Stimulated activated CD8-positive, alpha-beta memory T cell treated with anti-CD3 and anti-CD28 coated beads, Interleukin-15, amount 100 ng/mL, for 24 hours (primary cell): ENCODE results near the gene SARM1.
"Not testable (repeated sequence)": the region's sequence is repeated elsewhere in the genome, so short reads cannot be mapped to it uniquely, and the experiment has no call there.

Experiments used
- DNase-seq: peaks from one replicate; pipeline ENCODE4 v3.0.0-alpha.2; 2020; ENCODE audit warnings: low read depth

The SARM1 gene

DNA sequence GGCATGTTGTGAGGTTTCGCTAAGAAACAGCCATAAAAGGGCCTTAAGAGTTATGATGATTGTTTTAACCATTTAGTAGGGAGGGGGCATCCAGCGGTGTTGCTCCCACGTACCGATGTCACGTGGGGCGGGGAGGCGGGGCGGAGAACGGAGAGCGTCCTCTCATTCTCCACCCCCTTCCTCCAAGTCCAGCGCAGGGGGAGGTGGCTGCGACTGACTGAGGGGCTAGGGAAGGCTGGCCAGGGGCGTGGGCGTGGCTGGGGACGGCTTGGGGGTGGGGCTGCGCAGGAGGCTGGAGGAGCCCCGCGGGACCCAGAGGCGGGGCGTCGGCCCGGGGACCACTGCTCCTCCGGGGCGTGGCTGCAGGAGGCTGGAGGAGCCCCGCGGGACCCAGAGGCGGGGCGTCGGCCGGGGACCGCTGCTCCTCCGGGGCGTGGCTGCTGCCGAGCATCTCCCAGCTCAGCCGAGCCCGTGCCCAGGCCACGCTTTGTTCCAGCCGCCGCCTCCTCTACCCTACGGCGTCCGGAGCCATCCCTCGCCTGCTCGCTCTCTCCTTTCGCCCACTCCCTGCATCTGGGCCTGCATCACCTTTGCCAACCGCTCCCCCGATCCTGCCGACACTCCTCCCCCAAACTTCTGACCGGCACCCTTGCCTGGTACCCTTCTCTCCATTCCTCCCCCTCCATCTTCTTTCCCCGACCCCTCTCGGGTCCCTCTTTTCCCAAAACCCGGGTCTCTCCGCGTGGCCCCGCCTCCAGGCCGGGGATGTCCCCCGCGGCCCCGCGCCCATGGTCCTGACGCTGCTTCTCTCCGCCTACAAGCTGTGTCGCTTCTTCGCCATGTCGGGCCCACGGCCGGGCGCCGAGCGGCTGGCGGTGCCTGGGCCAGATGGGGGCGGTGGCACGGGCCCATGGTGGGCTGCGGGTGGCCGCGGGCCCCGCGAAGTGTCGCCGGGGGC, at the start of gene SARM1:
Gene SARM1, plus strand, starts transcription at position 450 of the 958 bp plus-strand sequence. Its CDS starts 339 bp downstream, at position 789.
- DNase-seq = peak; percentile 60

DNA sequence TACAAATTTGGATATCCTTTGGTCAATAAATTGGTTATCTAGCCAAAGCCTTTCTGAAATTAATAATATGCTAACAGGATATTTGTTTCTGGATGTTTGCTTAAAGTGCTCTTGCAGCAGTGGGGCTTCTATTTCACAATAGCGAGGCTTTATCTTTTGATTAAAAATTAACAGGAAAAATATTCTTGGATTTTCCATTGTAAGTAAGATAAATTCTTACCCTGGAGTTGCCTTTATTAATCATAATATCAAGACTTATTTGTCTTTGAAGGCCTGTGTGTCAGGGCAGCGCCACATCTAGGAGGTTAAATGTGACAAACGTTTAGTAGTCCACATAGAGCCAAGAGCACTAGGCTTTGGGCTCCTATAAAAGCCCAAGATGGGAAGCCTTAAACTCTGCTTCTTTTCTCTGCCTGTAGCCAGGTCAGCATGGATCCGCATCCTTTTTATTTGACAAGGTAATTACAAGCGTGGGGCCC, 47.2 kb upstream of the SARM1 start:
- no peak for DNase-seq

DNA sequence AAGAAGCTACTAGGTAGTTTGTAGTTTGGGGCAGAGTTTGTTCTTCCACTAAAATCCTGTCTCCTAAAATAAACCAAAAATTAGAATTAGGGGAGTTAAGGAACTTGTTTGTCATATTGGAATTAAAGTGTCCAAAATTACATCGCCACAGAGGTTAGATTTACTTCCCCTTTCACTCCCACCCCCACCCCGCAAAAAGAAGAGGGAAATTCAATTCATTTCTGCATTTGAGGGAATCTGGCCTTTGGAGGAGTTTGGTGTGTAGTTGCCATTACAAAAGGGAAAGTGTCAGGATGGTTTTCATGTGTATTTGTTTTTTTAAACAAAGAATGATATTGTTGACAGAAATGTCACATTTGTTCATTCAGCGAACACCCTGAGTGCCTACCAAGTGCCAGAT, 46.7 kb upstream of the SARM1 start:
- no peak for DNase-seq

DNA sequence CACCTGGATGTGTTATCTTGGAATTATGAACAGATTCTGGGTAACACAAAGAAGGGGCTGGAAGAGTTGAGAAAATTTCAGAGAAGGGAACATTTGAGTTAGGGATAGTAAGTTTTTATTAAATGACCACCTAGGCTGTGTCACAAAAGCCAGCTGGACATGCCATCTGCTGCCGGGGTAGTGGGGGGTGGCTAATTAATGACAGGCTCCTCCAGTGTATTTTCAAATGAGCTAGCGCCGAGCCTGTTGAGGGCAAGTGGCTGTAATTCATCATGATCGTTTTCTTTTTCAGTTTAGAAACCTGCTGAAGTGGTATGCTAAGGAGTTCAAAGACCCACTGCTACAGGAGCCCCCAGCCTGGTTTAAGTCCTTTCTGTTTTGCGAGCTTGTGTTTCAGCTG, 46.3 kb upstream of the SARM1 start:
- no peak for DNase-seq

DNA sequence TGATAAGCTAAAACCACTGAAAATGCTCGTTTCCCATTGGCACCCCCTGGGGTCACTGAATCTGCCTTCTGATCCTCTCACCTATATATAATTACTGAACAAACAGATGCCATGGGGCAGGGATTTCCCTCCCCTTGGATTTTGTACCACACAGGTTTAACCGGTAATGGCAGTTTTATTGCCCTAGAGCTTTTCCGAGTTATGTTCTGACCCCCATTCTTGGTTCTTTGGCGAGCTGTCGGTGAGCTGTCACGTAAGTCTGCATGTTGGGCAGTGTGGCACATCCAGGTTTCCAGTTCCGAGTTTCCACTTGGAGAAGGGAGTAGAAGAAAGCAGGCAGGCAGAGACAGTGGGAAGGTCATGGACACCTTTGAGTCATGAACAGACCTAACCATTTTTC, 45.4 kb upstream of the SARM1 start:
- no peak for DNase-seq

DNA sequence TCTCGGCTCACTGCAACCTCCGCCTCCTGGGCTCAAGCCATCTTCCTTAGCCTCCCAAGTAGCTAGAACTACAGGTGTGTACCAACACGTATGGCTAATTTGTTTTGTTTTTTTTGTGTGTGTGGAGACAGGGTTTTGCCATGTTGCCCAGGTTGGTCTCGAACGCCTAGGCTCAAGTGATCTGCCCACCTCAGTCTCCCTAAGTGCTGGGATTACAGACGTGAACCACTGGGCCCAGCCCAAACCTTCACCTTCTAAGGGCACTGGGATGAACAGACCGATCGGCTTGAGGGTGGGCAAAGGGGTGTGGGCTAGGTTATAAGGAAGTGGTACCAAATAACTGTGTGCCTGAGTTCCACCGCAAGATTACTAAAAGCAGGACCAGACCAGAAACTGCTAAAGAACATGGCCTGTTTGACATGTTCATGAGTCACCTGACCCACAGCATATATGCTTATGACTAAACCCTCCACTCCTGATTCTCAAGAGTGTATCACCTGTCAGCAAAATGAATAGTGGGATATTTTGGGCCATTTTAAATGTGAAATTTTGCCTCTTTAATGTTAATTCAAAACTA, 44.4 kb upstream of the SARM1 start:
- DNase-seq = no peak

DNA sequence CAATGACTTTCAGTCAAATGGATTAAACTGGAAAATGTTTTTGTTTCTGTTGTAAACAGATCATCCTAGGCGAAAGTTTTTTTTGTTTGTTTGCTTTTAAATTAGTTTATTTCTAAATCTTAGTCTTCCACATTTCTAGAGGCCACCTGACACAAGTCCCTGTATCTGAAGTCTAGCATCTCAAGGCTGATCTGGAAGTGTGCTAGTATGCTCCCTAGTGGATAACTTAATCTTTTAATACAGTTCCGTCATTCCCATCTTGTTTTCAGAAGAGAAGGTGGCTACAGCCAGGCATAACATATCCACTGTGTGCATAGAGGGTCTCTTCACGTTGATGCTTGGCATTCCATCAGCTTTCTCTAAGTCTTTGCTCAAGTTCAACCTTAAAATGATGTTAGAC, 43.8 kb upstream of the SARM1 start:
- DNase-seq = no peak

DNA sequence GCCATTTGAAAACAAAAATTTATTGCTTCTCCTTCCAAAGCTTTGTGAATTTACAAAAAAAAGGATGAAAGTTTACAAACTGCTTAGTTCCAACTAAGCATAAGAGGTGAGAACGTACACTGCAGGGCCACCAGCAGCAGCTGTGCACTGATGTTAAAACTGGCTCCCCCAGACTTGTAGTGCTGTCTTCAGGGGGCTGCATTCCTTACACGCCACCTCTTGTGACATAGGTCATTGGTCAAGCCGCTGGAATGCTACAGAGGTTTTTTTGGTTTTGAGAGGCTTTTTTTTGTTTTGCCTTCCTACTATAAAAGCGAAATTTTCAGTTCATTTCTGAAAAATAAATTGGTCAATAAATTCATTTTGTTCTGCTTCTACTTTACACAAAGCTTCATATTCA, 43.2 kb upstream of the SARM1 start:
- DNase-seq = no peak

DNA sequence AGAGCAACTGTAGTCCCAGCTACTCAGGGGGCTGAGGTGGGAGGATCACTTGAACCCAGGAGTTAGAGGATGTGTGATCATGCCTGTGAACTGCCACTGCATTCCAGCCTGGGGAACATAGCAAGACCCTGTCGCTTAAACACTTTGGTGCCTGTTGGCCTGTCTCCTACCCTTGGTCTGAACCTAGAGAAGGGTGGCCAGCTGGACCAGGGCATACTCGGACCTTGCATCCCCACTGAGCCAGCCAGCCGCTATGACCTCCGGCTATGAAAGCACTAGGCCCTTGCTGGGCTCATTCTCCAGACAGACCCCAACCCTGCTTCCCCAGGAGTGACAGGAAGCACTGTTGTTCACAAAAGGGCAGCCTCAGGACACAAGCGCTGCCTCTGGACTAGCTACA, 40.8 kb upstream of the SARM1 start:
- no peak for DNase-seq

DNA sequence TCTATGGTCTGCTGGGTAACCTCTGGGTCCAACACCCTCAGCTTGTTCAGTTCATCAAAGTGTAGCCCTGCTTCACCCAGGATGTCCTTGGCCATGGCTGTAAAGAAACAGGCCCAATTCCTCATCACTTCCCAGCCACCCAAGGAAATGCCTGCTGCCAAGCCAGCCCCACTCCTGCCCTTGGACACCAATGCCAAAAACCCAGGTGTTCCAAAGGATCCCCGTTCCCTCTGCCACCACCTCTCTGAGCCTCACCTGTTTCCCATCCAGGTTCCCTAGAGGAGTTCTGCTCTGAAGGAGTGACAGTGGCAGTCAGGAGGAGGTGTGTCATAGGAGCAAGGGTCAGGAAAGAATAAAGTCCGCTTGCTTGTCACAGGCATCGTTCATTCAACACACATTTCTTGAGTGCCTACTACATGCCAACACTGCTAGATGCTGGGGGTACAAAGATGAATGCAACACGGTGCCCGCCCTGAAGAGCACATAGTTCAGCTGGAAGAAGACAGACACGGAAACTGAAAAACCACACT, 39.5 kb upstream of the SARM1 start:
- no peak for DNase-seq

DNA sequence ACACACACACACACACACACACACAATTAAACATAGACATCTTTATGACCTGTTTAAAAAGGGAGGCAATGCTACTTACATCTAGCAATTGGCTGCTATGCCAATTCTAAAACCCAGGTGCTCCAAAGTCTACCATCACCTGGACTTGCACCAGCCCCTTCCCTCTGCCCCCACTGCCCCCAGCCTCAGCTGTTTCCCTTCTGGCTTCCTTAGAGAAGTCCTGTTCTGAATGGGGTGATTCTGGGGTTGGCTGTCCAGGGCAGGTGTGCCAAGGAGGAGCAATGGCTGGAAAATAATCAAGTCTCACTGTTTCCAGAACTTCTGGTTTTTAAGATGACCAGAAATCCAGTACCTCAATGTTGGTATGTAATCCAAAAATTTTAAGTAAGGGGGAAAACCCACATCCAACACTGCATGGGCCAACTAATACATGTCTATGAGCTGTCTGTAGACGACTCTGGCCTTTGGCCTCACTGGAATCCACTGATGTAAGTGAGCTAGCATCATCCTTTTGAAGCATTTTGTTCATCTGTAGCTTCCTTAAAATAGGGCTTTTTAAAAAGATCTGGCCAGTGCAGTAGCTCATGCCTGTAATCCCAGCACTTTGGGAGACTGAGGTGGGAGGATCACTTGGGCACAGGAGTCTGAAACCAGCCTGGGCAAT, 38.3 kb upstream of the SARM1 start:
- DNase-seq = no peak

DNA sequence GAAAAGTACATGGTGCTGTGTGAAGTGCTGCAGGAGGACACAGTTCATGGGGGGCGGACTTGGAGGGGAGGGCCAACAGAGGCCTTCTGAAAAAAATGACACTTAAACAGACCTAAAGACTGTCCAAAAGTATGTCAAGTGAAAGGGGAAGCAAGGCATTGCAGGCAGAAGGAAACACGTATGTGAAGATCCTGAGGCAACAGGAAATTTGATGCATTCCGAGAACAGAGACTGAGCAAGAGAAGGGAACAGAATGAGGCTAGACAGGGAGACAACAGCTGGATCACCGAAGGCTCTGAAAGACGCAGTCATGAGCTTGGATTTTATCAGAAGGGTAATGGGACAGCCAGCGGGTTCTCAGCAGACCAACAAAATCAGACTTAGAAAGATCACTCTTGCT, 37.3 kb upstream of the SARM1 start:
- DNase-seq = no peak

DNA sequence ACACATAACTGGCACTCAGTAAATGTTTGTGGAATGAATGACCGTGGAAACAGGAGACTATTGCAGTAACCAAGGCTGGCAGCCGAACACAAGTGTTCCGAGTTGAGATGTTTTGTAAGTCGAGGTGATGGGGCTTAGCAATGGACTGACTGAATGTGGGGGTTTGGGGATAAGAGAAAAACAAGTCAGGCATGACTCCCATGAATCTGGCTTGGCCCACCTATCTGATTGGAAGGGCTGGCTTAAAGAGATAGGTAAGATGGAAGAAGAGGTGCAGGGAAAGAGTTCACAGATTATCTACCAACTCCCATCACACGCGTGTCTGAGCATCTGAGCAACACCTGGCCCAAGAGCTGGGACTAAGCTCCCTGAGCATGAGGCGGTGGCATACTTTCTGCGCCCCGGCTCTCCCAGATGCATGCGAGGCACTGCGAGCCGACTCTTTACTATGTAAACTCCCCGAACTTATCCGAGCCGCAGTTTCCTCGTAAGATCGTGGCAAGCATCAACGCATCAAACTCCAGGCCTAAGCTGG, 36.8 kb upstream of the SARM1 start:
- no peak for DNase-seq

DNA sequence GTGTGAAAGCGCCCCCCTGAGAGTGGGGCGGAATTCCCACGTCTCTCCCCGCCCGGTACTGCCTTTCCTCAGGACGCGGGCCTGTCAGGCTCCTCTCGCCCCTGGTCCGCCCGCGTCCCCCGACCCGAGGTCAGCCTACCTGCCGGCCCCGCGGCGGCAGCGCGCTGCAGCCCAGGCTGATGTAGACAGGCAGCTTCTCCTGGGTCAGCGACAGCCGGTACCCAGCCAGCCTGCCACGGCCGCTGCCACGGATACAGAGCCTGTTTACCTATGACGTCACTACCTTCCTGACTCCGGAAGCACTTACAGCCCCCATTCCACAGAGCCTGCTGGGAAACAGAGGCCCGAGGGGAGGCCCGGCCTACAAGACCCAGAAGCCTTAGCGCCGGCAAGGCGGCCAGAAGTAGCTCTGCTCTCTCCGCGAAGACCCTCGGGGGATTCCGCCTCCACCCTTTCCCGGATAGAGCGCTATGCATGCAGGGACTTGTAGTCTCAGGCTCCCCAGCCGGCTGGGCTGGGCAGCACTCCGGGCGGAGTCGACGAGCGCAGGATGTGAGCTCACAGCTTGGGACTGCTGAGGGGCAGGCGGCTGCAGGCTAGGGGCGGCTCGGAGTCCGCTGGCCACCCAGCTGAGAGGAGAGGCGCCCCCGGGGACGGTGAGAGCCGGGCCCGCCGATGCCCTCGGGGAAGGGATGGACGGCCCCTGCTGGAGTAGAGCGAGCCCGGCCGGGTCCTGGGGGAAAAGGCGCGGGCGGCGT, 36.1 kb upstream of the SARM1 start, which contains the start of the genes IFT20 and TNFAIP1:
Gene IFT20, minus strand, starts transcription at position 272 of the 758 bp plus-strand sequence. CDS start 3,487 bp downstream, outside the sequence.
Gene TNFAIP1, plus strand, starts transcription at position 561 of the 758 bp plus-strand sequence. CDS start 3,761 bp downstream, outside the sequence.
- peak; percentile 82 for DNase-seq

DNA sequence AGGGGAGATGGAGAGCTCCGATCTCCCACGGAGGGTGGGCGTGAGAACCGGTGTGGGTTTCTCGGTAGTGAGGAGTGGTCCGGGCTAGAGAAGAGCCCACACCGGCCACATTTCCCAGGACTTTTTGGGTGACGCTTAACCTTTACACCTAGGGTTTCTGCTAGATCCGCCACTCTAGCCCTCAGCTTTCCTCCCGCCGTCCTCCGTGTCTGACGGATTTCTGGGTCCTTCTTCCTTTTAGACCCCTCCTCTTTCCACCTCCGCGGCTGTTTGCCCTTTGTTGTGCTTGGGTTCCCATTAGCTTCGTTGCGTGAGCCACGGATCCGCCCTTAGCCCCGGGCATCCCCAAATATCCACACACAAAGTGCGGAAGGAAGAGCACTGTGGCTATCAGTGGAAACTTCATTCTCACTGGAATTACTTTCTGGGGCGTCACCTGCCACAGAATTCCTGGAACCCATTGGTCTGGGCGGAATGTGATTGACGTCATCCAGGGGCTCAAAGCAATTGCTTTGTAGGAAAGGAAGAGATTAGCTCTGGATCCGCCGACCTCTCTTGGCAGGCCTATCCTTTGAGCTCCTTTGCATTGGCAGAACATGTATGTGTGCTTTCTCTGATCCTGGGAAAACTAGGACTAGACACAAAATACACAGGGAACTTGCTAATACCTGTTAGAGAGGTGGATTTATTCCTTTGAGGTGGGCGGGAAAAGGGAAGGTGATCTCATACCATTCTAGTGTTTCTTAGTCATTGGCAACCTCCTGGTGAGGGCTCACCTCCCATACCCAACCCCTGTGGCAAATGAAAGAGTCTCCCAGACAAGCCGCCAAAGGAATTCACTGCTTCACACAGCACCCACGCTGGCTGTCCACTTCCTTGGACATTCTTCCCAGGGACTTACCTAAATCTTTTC, 35.3 kb upstream of the SARM1 start:
- no peak for DNase-seq

DNA sequence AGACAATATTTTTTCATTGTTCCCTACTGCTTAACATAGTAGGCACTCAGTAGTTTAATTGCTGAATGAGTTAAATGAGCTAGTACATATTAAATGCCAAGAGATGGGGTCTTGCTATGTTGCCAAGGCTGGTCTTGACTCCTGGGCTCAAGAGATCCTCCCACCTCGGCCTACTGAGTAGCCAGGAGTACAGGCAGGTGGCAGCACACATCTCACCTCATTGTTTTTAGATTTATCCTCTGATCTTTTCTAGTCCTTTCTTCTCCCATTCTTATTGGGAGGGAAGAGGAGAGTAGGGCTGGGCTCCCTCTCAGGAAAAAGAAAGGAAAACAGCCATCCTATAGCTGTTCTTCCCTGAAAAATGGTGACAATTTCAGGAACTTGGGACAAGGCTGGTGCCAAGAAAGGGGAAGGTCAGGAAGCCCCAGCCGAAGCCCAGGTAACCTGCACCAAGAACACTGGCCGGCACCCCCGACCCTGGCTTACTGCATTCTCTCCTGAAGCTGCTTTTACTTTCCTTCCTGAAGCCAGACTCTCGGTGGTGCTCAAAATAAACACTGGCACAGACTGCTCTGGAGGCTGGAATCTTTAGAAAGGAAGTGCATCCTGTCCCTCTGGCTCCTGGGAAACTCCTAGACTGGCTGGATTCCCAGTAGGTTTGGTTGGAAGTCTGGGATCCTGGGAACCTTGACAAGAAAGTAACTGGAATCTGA, 33.3 kb upstream of the SARM1 start:
- DNase-seq = no peak

DNA sequence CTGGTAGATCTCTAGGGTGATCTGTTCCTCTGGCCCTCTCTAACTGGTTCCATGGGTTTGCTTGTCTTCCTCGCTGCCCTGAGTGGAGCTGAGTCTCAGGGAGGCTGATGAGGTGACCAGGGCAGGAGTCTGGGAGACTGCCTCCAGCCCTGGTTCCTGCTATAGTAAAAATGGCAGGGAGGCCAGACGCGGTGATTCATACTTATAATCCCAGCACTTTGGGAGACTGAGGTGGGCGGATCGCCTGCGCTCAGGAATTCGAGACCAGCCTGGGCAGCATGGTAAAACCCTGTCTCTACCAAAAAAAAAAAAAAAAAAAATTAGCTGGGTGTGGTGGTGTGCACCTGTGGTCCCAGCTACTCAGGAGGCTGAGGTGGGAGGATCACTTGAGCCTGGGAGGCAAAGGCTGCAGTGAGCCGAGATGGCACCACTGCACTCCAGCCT, 32.7 kb upstream of the SARM1 start:
- not testable (repeated sequence) for DNase-seq

DNA sequence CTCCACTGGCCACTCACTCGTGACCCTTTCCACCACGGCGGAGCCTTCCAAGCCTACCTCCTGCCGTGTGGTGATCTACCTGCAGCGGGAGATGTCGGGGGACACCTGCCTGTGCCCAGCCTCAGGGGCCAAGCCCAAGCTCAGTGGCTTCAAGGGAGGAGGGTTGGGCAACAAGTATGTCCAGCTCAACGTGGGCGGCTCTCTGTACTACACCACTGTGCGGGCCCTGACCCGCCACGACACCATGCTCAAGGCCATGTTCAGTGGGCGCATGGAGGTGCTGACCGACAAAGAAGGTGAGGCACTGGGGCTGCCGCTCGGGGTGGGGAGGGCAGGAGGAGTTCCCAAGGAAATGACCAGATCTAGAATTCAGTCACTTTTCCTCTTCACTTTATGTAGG, 32.1 kb upstream of the SARM1 start:
- DNase-seq = no peak

DNA sequence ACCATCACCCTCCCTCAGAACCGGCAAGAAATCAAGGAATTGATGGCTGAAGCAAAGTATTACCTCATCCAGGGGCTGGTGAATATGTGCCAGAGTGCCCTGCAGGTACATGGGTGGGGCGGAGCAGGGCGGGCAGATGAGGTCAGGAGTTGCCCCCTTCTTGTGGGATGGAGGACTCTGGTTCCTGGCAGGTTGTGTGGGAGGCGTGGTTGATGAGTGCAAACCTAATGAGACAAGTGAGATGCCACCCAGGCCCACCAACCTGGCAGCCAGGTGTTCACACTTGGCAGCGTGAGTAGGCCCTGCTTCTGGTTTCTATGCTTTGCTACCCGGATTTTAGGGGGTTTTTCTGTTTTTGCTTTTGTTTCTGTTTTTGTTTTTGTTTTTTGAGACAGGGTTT, 31.1 kb upstream of the SARM1 start:
- no peak for DNase-seq
